Central memory CD8-positive, alpha-beta T cell (primary cell): ENCODE data around the gene ARID1B.

ENCODE experiments used
- ATAC-seq: fragments of 150-1000 bp; cut with Tn5 transposase; replicated peaks from 2 replicates; pipeline ENCODE4 v1.10.0; 2022; ENCODE audit warnings: mild to moderate bottlenecking, moderate FRiP score, moderate number of reproducible peaks; ENCODE audit not compliant: poor library complexity, severe bottlenecking; ENCODE audit errors: extremely low read depth
- DNase-seq, 2 donors: peaks; one replicate each; pipeline ENCODE4 v3.0.0; 2021; ENCODE audit warnings: low spot score in 2 of 2
- H3K27ac Mint-ChIP-seq: one replicate; pipeline ENCODE4 v1.8.0; 2022; ENCODE audit warnings: low read depth, mild to moderate bottlenecking, moderate library complexity, mixed read lengths
- H3K27me3 Mint-ChIP-seq: one replicate; pipeline ENCODE4 v1.8.0; 2022; ENCODE audit warnings: mixed read lengths
- H3K36me3 Mint-ChIP-seq: one replicate; pipeline ENCODE4 v1.8.0; 2022; ENCODE audit warnings: mild to moderate bottlenecking, moderate library complexity, mixed read lengths; ENCODE audit not compliant: insufficient read depth
- H3K4me1 Mint-ChIP-seq: one replicate; pipeline ENCODE4 v1.8.0; 2022; ENCODE audit warnings: mixed read lengths
- H3K4me3 Mint-ChIP-seq: one replicate; pipeline ENCODE4 v1.8.0; 2022; ENCODE audit warnings: mild to moderate bottlenecking, moderate library complexity, mixed read lengths
- H3K9me3 Mint-ChIP-seq: one replicate; pipeline ENCODE4 v1.8.0; 2022; ENCODE audit warnings: mixed read lengths

ARID1B gene

GRCh38 chr6:157184202-157185015 lies 407.2 kb downstream of the ARID1B start:
- no peaks in the 10 kb centered on the region for H3K9me3 Mint-ChIP-seq
- ATAC-seq (peak; percentile 67), DNase-seq (peak; percentile 39 to 48)
- no peak overlapping the region for H3K4me3 Mint-ChIP-seq
- H3K4me1 Mint-ChIP-seq: peaks cover 25% of the 10 kb centered on the region
- no peak overlapping the region for H3K27ac Mint-ChIP-seq
- peaks cover 40% of the 10 kb centered on the region for H3K36me3 Mint-ChIP-seq
- H3K27me3 Mint-ChIP-seq: no peaks in the 10 kb centered on the region

GRCh38 chr6:157185171-157185570 lies 408.0 kb downstream of the ARID1B start:
- Mint-ChIP-seq H3K9me3 (no peaks in the 10 kb centered on the region), H3K4me1 (peaks cover 25% of the 10 kb centered on the region), H3K36me3 (peaks cover 44% of the 10 kb centered on the region), H3K27ac (no peak overlapping the region), H3K27me3 (no peaks in the 10 kb centered on the region), H3K4me3 (no peak overlapping the region)
- ATAC-seq (no peak), DNase-seq (no peak)

GRCh38 chr6:157185986-157186385 lies 408.8 kb downstream of the ARID1B start:
- H3K27ac Mint-ChIP-seq: no peak overlapping the region
- H3K36me3 Mint-ChIP-seq: peaks cover 52% of the 10 kb centered on the region

GRCh38 chr6:157186785-157187181 lies 409.6 kb downstream of the ARID1B start:
- DNase-seq (no peak), ATAC-seq (peak; percentile 55)
- no peak overlapping the region for H3K4me3 Mint-ChIP-seq
- H3K9me3 Mint-ChIP-seq: no peaks in the 10 kb centered on the region
- no peaks in the 10 kb centered on the region for H3K27me3 Mint-ChIP-seq
- H3K4me1 Mint-ChIP-seq: peaks cover 30% of the 10 kb centered on the region
- H3K36me3 Mint-ChIP-seq: peaks cover 55% of the 10 kb centered on the region
- H3K27ac Mint-ChIP-seq: peak overlapping the region; percentile 49

More at GRCh38 chr6:157185986-157186385, 408.8 kb downstream of the ARID1B start:
- H3K9me3 Mint-ChIP-seq: no peaks in the 10 kb centered on the region
- ATAC-seq: no peak
- H3K27me3 Mint-ChIP-seq: no peaks in the 10 kb centered on the region
- no peak for DNase-seq
- peaks cover 30% of the 10 kb centered on the region for H3K4me1 Mint-ChIP-seq
- no peak overlapping the region for H3K4me3 Mint-ChIP-seq

GRCh38 chr6:157187182-157188083 lies 410.3 kb downstream of the ARID1B start:
- no peak for ATAC-seq
- peaks cover 30% of the 10 kb centered on the region for H3K4me1 Mint-ChIP-seq
- peak overlapping the region; percentile 49 for H3K27ac Mint-ChIP-seq
- no peaks in the 10 kb centered on the region for H3K27me3 Mint-ChIP-seq
- no peak for DNase-seq
- no peaks in the 10 kb centered on the region for H3K9me3 Mint-ChIP-seq
- H3K4me3 Mint-ChIP-seq: no peak overlapping the region
- peaks cover 57% of the 10 kb centered on the region for H3K36me3 Mint-ChIP-seq

GRCh38 chr6:157188213-157188612 lies 411.0 kb downstream of the ARID1B start:
- ATAC-seq: no peak
- Mint-ChIP-seq H3K36me3 (peaks cover 55% of the 10 kb centered on the region), H3K4me1 (peaks cover 30% of the 10 kb centered on the region), H3K27ac (no peak overlapping the region), H3K4me3 (no peak overlapping the region), H3K9me3 (no peaks in the 10 kb centered on the region), H3K27me3 (no peaks in the 10 kb centered on the region)
- no peak for DNase-seq

GRCh38 chr6:157193443-157193996 lies 416.3 kb downstream of the ARID1B start:
- DNase-seq (no peak), ATAC-seq (no peak)
- Mint-ChIP-seq H3K36me3 (peaks cover 40% of the 10 kb centered on the region), H3K9me3 (no peaks in the 10 kb centered on the region), H3K4me1 (peaks cover 10% of the 10 kb centered on the region), H3K27ac (no peak overlapping the region), H3K27me3 (no peaks in the 10 kb centered on the region), H3K4me3 (no peak overlapping the region)

GRCh38 chr6:157194110-157194509 lies 416.9 kb downstream of the ARID1B start:
- Mint-ChIP-seq H3K4me1 (peaks cover 10% of the 10 kb centered on the region), H3K27me3 (no peaks in the 10 kb centered on the region), H3K9me3 (no peaks in the 10 kb centered on the region), H3K27ac (no peak overlapping the region), H3K36me3 (peaks cover 40% of the 10 kb centered on the region), H3K4me3 (no peak overlapping the region)
- DNase-seq (no peak), ATAC-seq (no peak)

GRCh38 chr6:157194643-157195042 lies 417.5 kb downstream of the ARID1B start:
- no peak overlapping the region for H3K27ac Mint-ChIP-seq
- H3K4me1 Mint-ChIP-seq: peaks cover 10% of the 10 kb centered on the region
- no peak overlapping the region for H3K4me3 Mint-ChIP-seq
- no peak for DNase-seq
- no peaks in the 10 kb centered on the region for H3K27me3 Mint-ChIP-seq
- H3K9me3 Mint-ChIP-seq: no peaks in the 10 kb centered on the region
- ATAC-seq: no peak
- peaks cover 40% of the 10 kb centered on the region for H3K36me3 Mint-ChIP-seq

GRCh38 chr6:157196391-157196790 lies 419.2 kb downstream of the ARID1B start:
- Mint-ChIP-seq H3K27ac (no peak overlapping the region), H3K9me3 (no peaks in the 10 kb centered on the region), H3K36me3 (peaks cover 35% of the 10 kb centered on the region), H3K4me3 (no peak overlapping the region), H3K27me3 (no peaks in the 10 kb centered on the region), H3K4me1 (peaks cover 6% of the 10 kb centered on the region)
- DNase-seq (no peak), ATAC-seq (no peak)

GRCh38 chr6:157198425-157199279 lies 421.5 kb downstream of the ARID1B start:
- no peak overlapping the region for H3K27ac Mint-ChIP-seq
- no peak for DNase-seq
- H3K9me3 Mint-ChIP-seq: no peaks in the 10 kb centered on the region
- H3K36me3 Mint-ChIP-seq: peaks cover 37% of the 10 kb centered on the region
- no peak overlapping the region for H3K4me3 Mint-ChIP-seq
- peaks cover 8% of the 10 kb centered on the region for H3K4me1 Mint-ChIP-seq
- H3K27me3 Mint-ChIP-seq: no peaks in the 10 kb centered on the region
- no peak for ATAC-seq

- no peaks in the 10 kb centered on the region for H3K27me3 Mint-ChIP-seq
- no peak overlapping the region for H3K27ac Mint-ChIP-seq
- peaks cover 11% of the 10 kb centered on the region for H3K4me1 Mint-ChIP-seq
- H3K4me3 Mint-ChIP-seq: no peak overlapping the region
- H3K9me3 Mint-ChIP-seq: no peaks in the 10 kb centered on the region
- DNase-seq (no peak), ATAC-seq (no peak)
- peaks cover 40% of the 10 kb centered on the region for H3K36me3 Mint-ChIP-seq
These were observed 422.9 kb downstream of the ARID1B start for GRCh38 chr6:157200117-157200516.
